ENCODE data around the gene LRRC49.

- TF ChIP-seq CTCF (conservative IDR thresholded peaks at IDR 0.05; ENCODE audit: low read length) (no peak), EZH2phosphoT487 (IDR thresholded peaks at IDR 0.05; ENCODE audit: borderline replicate concordance, low read depth, low read length) (no peak)
Observed at GRCh38 chr15:70906842-70907241, 14.2 kb downstream of the LRRC49 start.
